Thymus (tissue), 11 donors: ENCODE results near the gene MEX3A. TPM values are rescaled to one million over a fixed set of nuclear protein-coding genes. Genes with fewer than 3 reads are reported as not detected.
"Not testable (repeated sequence)": the region's sequence is repeated elsewhere in the genome, so short reads cannot be mapped to it uniquely, and the experiment has no call there.

Source experiments
- DNase-seq, 9 donors: peaks; one replicate each; pipeline ENCODE4 v3.0.0-alpha.2; 2013; ENCODE audit warnings: low spot score in 9 of 9, low read depth in 6 of 9, missing footprints in 1 of 9
- H3K27ac ChIP-seq, 2 donors: one replicate each; pipeline ENCODE4 v1.5.1; 2013; ENCODE audit warnings: control low read depth in 1 of 2, low read depth in 1 of 2, low read length in 1 of 2, mild to moderate bottlenecking in 1 of 2, moderate library complexity in 1 of 2
- H3K27me3 ChIP-seq, 2 donors: one replicate each; pipeline ENCODE4 v1.5.1; 2013; ENCODE audit warnings: low read length in 1 of 2; ENCODE audit not compliant: control insufficient read depth in 2 of 2, insufficient read depth in 1 of 2
- H3K36me3 ChIP-seq, 2 donors: one replicate each; pipeline ENCODE4 v1.5.1; 2013; ENCODE audit warnings: low read length in 1 of 2, mild to moderate bottlenecking in 1 of 2, moderate library complexity in 1 of 2; ENCODE audit not compliant: control insufficient read depth in 2 of 2, insufficient read depth in 2 of 2
- H3K4me1 ChIP-seq, 2 donors: one replicate each; pipeline ENCODE4 v1.5.1; 2013; ENCODE audit warnings: low read length in 2 of 2; ENCODE audit not compliant: control insufficient read depth in 2 of 2, insufficient read depth in 2 of 2
- H3K4me3 ChIP-seq, 2 donors: one replicate each; pipeline ENCODE4 v1.5.1; 2013; ENCODE audit warnings: low read length in 2 of 2, control low read depth in 1 of 2, mild to moderate bottlenecking in 1 of 2
- H3K9me3 ChIP-seq, 2 donors: one replicate each; pipeline ENCODE4 v1.5.1; 2013; ENCODE audit warnings: low read length in 1 of 2, mild to moderate bottlenecking in 1 of 2; ENCODE audit not compliant: control insufficient read depth in 2 of 2, insufficient read depth in 1 of 2
- WGBS: extraction: QIAGEN DNeasy Blood & Tissue Kit; methylation state at CpG from one replicate; pipeline ENCODE4 v1.1.7; 2013; 5-methylcytosine and 5-hydroxymethylcytosine counted together
- polyA plus RNA-seq: library from polyadenylated mRNA; stranded (reverse); fragments of 200-250 nt; gene quantifications from one replicate; pipeline ENCODE4 v1.2.3, GENCODE V29; 2013
- total RNA-seq: library from RNA; stranded (reverse); fragments of 120-200 nt; gene quantifications from one replicate; pipeline ENCODE4 v1.2.4, GENCODE V29; 2013
- donor health status: healthy.

MEX3A gene
- total and polyA plus RNA-seq, 2 donors, result 0.55 to 1.3 TPM

DNA sequence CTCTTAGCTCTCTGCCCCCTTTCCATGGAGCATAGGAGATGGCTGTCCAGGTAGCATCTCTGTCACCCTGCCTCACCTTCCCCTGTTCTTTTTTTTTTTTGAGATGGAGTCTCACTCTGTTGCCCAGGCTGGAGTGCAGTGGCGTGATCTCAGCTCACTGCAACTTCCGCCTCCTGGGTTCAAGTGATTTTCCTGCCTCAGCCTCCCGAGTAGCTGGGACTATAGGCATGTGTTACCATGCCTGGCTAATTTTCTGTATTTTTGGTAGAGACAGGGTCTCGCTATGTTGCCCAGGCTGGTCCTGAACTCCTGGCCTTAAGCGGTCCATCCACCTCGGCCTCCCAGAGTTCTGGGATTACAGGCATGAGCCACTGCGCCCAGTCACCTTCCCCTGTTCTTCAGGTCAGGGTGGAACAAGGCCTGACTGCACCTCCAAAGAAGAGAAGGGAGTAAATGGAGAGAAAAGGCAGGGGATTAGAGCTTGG lies 10.9 kb downstream of the MEX3A start:
- not testable (repeated sequence) for H3K36me3 ChIP-seq, H3K27me3 ChIP-seq, DNase-seq, H3K9me3 ChIP-seq, H3K27ac ChIP-seq, H3K4me3 ChIP-seq
- H3K4me1 ChIP-seq, result peaks cover 0 to 22% of the 10 kb centered on the region in 2 donors
- WGBS, result 97% methylated on average over 7 of the region's 7 CpGs

DNA sequence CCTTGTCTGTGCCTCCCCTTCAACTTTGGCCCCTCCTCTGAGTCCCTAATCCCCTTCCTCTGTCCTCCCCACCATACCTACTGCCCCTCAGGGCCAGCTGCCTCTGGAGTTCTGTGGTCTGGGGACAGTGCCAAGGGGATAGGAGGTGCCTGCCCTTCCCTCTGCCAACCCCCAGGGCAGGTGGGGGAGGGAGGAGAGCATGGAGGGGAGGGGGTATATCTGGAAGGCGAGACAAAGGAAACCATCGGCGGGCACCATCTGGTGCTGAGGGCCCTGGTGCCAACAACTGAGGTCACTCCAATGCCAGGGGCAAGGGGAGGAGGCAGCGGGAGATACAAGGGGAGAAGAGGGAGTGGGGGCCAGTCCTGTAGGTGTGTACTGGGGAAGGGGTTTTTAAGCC lies 11.7 kb downstream of the MEX3A start:
- no peak for DNase-seq
- Histone ChIP-seq H3K27me3 (no peaks in the 10 kb centered on the region), H3K9me3 (no peaks in the 10 kb centered on the region), H3K36me3 (no peaks in the 10 kb centered on the region), H3K4me3 (no peak overlapping the region), H3K4me1 (peaks cover 0 to 21% of the 10 kb centered on the region in 2 donors), H3K27ac (no peak overlapping the region)
- 69% methylated on average over 4 of the region's 4 CpGs for WGBS

DNA sequence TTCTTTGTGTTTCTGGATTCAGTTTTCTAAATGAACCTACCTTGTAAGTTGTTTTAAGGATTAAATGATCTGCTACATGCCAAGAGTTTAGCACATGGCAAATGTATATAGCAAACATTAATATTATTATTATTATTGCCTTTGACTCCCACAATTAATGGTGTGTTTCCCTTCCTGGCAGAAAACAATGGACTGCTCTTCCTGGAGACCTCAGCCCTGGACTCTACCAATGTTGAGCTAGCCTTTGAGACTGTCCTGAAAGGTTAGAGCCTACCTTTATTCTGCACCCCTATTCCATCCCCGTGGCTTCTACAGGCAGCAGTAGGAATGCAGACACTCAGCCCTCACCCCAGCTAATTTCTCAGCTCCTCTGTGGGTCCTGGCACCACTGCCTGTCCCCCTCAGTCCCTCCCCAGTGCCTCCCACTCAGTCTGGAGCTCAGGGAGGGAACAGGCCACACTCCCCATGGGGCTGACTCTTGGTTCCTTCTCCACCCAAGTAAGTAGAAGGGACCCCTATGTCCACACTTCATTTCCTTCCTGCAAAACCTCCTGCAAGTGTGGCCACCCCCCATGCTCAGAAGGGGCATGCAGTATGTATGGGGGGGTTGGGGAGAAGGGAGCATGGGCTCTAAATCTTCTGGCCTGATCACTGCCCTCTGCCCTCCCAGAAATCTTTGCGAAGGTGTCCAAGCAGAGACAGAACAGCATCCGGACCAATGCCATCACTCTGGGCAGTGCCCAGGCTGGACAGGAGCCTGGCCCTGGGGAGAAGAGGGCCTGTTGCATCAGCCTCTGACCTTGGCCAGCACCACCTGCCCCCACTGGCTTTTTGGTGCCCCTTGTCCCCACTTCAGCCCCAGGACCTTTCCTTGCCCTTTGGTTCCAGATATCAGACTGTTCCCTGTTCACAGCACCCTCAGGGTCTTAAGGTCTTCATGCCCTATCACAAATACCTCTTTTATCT lies 12.5 kb downstream of the MEX3A start:
- H3K9me3 ChIP-seq, result no peaks in the 10 kb centered on the region
- H3K4me1 ChIP-seq, result peaks cover 0 to 19% of the 10 kb centered on the region in 2 donors
- H3K27ac ChIP-seq, result no peak overlapping the region
- no peak overlapping the region for H3K4me3 ChIP-seq
- 97% methylated on average over 3 of the region's 3 CpGs for WGBS
- H3K36me3 ChIP-seq, result no peaks in the 10 kb centered on the region
- no peak for DNase-seq
- no peaks in the 10 kb centered on the region for H3K27me3 ChIP-seq

DNA sequence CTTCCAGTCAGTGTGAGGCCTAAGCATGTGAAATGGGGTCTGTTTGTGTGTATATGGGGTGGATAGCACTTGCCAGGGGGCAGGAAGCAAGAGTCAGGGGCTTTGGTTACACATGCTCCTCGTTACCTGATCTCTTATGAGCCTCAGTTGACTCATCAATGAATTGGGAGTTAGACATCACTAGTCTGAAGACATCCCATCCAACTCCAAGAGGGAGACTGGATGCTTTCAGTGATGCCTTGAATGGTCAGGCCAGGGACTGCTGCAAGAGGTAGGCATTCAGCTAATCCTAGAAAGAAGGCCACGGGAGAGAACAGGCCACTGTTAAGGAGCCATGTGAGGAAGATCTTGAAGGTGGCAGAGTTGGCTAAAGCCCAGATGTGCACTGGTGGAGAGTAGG lies 15.0 kb downstream of the MEX3A start:
- H3K4me1 ChIP-seq, result peaks cover 0 to 15% of the 10 kb centered on the region in 2 donors
- H3K4me3 ChIP-seq, result no peak overlapping the region
- H3K9me3 ChIP-seq, result no peaks in the 10 kb centered on the region
- no peaks in the 10 kb centered on the region for H3K27me3 ChIP-seq
- WGBS, result 94% methylated on average over 2 of the region's 2 CpGs
- no peak overlapping the region for H3K27ac ChIP-seq
- no peaks in the 10 kb centered on the region for H3K36me3 ChIP-seq
- no peak for DNase-seq

DNA sequence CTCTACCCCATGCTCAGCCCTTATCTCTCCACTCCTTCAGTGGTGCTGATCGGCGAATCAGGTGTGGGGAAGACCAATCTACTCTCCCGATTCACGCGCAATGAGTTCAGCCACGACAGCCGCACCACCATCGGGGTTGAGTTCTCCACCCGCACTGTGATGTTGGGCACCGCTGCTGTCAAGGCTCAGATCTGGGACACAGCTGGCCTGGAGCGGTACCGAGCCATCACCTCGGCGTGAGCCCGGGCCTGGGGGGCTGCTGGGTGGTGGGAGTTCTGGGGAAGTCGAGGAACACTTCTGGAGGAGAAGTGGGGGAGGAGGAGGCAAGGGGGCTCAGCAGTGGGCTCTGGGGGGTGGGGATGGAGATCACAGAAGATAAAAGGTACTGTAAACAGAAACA lies 16.4 kb downstream of the MEX3A start:
- DNase-seq, result no peak
- H3K4me1 ChIP-seq, result peaks cover 0 to 25% of the 10 kb centered on the region in 2 donors
- 81% methylated on average over 16 of the region's 16 CpGs for WGBS
- H3K9me3 ChIP-seq, result no peaks in the 10 kb centered on the region
- no peaks in the 10 kb centered on the region for H3K36me3 ChIP-seq
- H3K4me3 ChIP-seq, result no peak overlapping the region
- H3K27ac ChIP-seq, result no peak overlapping the region
- no peaks in the 10 kb centered on the region for H3K27me3 ChIP-seq

DNA sequence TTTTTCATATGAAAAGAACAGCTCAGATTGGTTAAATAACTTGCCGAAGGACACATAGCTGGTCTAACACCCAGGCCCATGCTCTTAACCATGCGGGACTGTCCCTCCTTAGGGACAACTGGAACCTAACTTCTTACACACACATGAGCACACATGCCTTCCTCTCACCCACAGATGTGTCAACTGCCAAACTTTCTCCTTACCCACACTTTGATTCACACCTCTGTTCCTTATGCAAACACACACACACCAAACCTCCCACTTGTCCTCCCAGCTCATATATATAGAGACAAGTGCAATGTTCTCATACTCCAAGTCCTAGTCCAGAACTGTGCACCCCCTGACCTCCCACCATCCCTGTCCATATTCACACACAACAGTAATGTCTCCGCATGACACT lies 17.1 kb downstream of the MEX3A start:
- WGBS, result 97% methylated on average over 3 of the region's 3 CpGs
- H3K4me1 ChIP-seq, result peaks cover 0 to 25% of the 10 kb centered on the region in 2 donors

DNA sequence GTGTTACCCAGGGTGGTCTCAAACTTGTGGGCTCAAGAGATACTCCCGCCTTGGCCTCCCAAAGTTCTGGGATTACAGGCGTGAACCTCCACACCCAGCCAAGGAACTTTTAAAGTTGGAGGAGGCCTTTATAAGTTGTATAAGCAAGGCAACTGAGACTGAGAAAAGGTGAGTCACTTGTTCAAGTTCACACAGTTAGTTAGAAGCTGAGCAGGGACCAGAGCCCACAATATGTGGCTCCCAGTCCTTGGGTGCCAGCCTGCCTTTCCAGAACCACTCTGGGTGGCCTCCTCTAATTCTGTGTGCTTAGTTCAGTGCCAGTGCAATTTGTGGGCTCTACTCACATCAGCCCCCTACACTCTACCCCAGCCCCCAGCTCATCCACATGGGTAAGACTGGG lies 17.6 kb downstream of the MEX3A start:
- 97% methylated on average over 2 of the region's 2 CpGs for WGBS
- H3K4me1 ChIP-seq, result peaks cover 0 to 25% of the 10 kb centered on the region in 2 donors
- no peak for DNase-seq
- no peaks in the 10 kb centered on the region for H3K9me3 ChIP-seq
- H3K36me3 ChIP-seq, result no peaks in the 10 kb centered on the region
- no peak overlapping the region for H3K4me3 ChIP-seq
- no peaks in the 10 kb centered on the region for H3K27me3 ChIP-seq
- no peak overlapping the region for H3K27ac ChIP-seq

More for the DNA sequence above, 17.1 kb downstream of the MEX3A start:
- H3K36me3 ChIP-seq, result no peaks in the 10 kb centered on the region
- H3K9me3 ChIP-seq, result no peaks in the 10 kb centered on the region
- no peak overlapping the region for H3K27ac ChIP-seq
- DNase-seq, result no peak
- no peak overlapping the region for H3K4me3 ChIP-seq
- H3K27me3 ChIP-seq, result no peaks in the 10 kb centered on the region

DNA sequence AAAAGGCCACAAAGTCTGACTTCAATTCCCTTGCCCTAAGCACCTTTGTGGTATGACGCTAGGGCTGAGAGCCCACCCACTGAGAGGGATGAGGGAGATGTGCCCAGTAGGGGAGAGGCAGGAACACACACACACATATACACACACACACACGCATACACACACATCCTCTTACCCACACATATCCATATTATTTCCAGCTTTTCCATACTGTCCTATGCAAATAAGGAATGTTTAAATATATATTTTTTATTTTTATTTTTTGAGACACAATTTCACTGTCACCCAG lies 18.3 kb downstream of the MEX3A start:
- Histone ChIP-seq H3K9me3 (no peaks in the 10 kb centered on the region), H3K27ac (no peak overlapping the region), H3K36me3 (no peaks in the 10 kb centered on the region), H3K27me3 (no peaks in the 10 kb centered on the region), H3K4me3 (no peak overlapping the region), H3K4me1 (peaks cover 0 to 25% of the 10 kb centered on the region in 2 donors)
- WGBS, result 93% methylated on average over 2 of the region's 2 CpGs
- no peak for DNase-seq

DNA sequence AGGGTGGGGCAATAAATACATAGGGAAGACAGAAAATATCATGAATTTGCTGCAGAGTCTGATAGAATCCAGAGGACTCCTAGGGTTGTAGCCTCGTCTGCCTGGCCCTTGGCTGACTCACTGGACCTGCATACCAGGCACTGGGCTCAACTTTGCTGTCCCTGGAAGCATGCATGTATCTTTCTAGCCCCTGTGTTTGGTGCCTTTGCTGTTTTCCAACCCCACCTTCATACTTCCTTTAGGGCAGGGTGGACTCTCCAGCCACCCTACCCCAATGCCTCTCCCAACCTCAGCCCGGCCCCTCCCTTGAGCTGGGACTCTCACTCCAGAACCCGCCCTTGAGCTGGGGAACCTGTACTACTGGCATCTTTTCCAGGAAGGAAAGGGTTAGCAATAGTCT lies 20.1 kb downstream of the MEX3A start:
- Histone ChIP-seq H3K4me3 (no peak overlapping the region), H3K27me3 (no peaks in the 10 kb centered on the region), H3K4me1 (peaks cover 0 to 25% of the 10 kb centered on the region in 2 donors), H3K27ac (no peak overlapping the region), H3K36me3 (peaks cover 4 to 13% of the 10 kb centered on the region in 2 donors), H3K9me3 (no peaks in the 10 kb centered on the region)
- 98% methylated on average over 3 of the region's 3 CpGs for WGBS
- DNase-seq, result no peak
